ENCODE measurements around the gene PTGIR. TPM values are rescaled to one million over a fixed set of nuclear protein-coding genes. Genes with fewer than 3 reads are reported as not detected.

PTGIR gene
- total RNA-seq, 4 donors from 2014 or later = 0.57 to 3.0 (median 1.1) TPM; not detected in 1

- DNase-seq = no peak
- intact Hi-C loops (cut with DNase I) = no loop called here
- Histone ChIP-seq H3K4me1 (peaks cover 12 to 29% (median 12%) of the 10 kb centered on the region in 3 donors), H3K36me3 (no peaks in the 10 kb centered on the region), H3K4me3 (no peak overlapping the region), H3K27ac (no peak overlapping the region), H3K9me3 (no peaks in the 10 kb centered on the region), H3K27me3 (no peaks in the 10 kb centered on the region)
- TF ChIP-seq CTCF (IDR thresholded peaks at IDR 0.05) = no peak
- no peak for TF ChIP-seq POLR2A (IDR thresholded peaks at IDR 0.05)
- 89 to 93% methylated on average over 4 of the region's 4 CpGs for WGBS, 2 donors
Observed at GRCh38 chr19:46598372-46598917, 26.4 kb downstream of the PTGIR start.

- TF ChIP-seq CTCF (IDR thresholded peaks at IDR 0.05) = no peak
- TF ChIP-seq POLR2A (IDR thresholded peaks at IDR 0.05) = no peak
- Histone ChIP-seq H3K27ac (no peak overlapping the region), H3K27me3 (no peaks in the 10 kb centered on the region), H3K4me3 (no peak overlapping the region), H3K36me3 (no peaks in the 10 kb centered on the region), H3K4me1 (peaks cover 0 to 16% (median 0%) of the 10 kb centered on the region in 3 donors), H3K9me3 (no peaks in the 10 kb centered on the region)
- 55 to 59% methylated on average over 4 to 6 of the region's 6 CpGs for WGBS, 2 donors
- intact Hi-C loops (cut with DNase I) = no loop called here
- DNase-seq = no peak
Observed at GRCh38 chr19:46596008-46596407, 28.9 kb downstream of the PTGIR start.

- Histone ChIP-seq H3K4me3 (no peak overlapping the region), H3K9me3 (no peaks in the 10 kb centered on the region), H3K27me3 (no peaks in the 10 kb centered on the region), H3K36me3 (no peaks in the 10 kb centered on the region), H3K27ac (no peak overlapping the region), H3K4me1 (peaks cover 0 to 8% (median 0%) of the 10 kb centered on the region in 3 donors)
- WGBS, 2 donors = 71 to 85% methylated on average over 3 of the region's 3 CpGs
- intact Hi-C loops (cut with DNase I) = no loop called here
- TF ChIP-seq POLR2A (IDR thresholded peaks at IDR 0.05) (no peak), CTCF (IDR thresholded peaks at IDR 0.05) (no peak)
- no peak for DNase-seq
Observed at GRCh38 chr19:46591870-46592269, 33.0 kb downstream of the PTGIR start.

GRCh38 chr19:46591254-46591653, 33.6 kb downstream of the PTGIR start:
- Histone ChIP-seq H3K36me3 (no peaks in the 10 kb centered on the region), H3K4me3 (no peak overlapping the region), H3K9me3 (no peaks in the 10 kb centered on the region), H3K4me1 (peaks cover 0 to 8% (median 0%) of the 10 kb centered on the region in 3 donors), H3K27ac (no peak overlapping the region), H3K27me3 (no peaks in the 10 kb centered on the region)
- WGBS, 2 donors = 90% methylated on average over 4 of the region's 4 CpGs
- intact Hi-C loops (cut with DNase I) = no loop called here
- TF ChIP-seq POLR2A (IDR thresholded peaks at IDR 0.05) = no peak
- no peak for TF ChIP-seq CTCF (IDR thresholded peaks at IDR 0.05)
- no peak for DNase-seq

GRCh38 chr19:46587861-46588260, 37.0 kb downstream of the PTGIR start:
- intact Hi-C loops (cut with DNase I) = no loop called here
- WGBS, 2 donors = 77 to 90% methylated on average over 3 of the region's 3 CpGs
- Histone ChIP-seq H3K9me3 (no peaks in the 10 kb centered on the region), H3K36me3 (no peaks in the 10 kb centered on the region), H3K27me3 (no peaks in the 10 kb centered on the region), H3K4me1 (no peaks in the 10 kb centered on the region), H3K27ac (no peak overlapping the region), H3K4me3 (no peak overlapping the region)
- TF ChIP-seq POLR2A (IDR thresholded peaks at IDR 0.05) = no peak
- no peak for DNase-seq

- 63 to 64% methylated on average over 4 of the region's 4 CpGs for WGBS, 2 donors
- Histone ChIP-seq H3K36me3 (no peaks in the 10 kb centered on the region), H3K4me1 (no peaks in the 10 kb centered on the region), H3K27ac (no peak overlapping the region), H3K4me3 (no peak overlapping the region), H3K9me3 (no peaks in the 10 kb centered on the region), H3K27me3 (no peaks in the 10 kb centered on the region)
- intact Hi-C loops (cut with DNase I) = no loop called here
- no peak for DNase-seq
- TF ChIP-seq CTCF (IDR thresholded peaks at IDR 0.05) (no peak), POLR2A (IDR thresholded peaks at IDR 0.05) (no peak)
Observed at GRCh38 chr19:46586294-46586693, 38.6 kb downstream of the PTGIR start.
